Keratinocyte (primary cell): Measurements from ENCODE around the gene ACTN3. TPM values are rescaled to one million over a fixed set of nuclear protein-coding genes. Genes with fewer than 3 reads are reported as not detected.

ENCODE experiments used
- DNase-seq: peaks from one replicate; pipeline ENCODE4 v3.0.0-alpha.2; 2011; ENCODE audit warnings: low read depth, missing footprints, low spot score
- FAIRE-seq: peaks from 2 replicates; lab custom pipeline; 2011; peaks lifted over from hg19 to GRCh38; lab: Jason Lieb, UNC
- H2AFZ ChIP-seq: 2 replicates; pipeline ENCODE4 v1.6.0; 2012; ENCODE audit warnings: low read length, control low read depth, inconsistent platforms; ENCODE audit not compliant: control insufficient read depth
- H3K27ac ChIP-seq: 2 replicates; pipeline ENCODE4 v1.5.1; 2011; ENCODE audit warnings: low read length; ENCODE audit not compliant: control insufficient read depth, insufficient read depth
- H3K27me3 ChIP-seq: 3 replicates; pipeline ENCODE4 v1.6.0; 2011; ENCODE audit warnings: low read length; ENCODE audit not compliant: control insufficient read depth, insufficient read depth; ENCODE audit errors: extremely low read depth
- H3K36me3 ChIP-seq, 2 experiments: 2 replicates in 1 of 2; 3 replicates in 1 of 2; pipeline ENCODE4 v1.5.1; 2011; ENCODE audit warnings: low read length in 2 of 2, mild to moderate bottlenecking in 1 of 2; ENCODE audit not compliant: control insufficient read depth in 2 of 2, insufficient read depth in 2 of 2; ENCODE audit errors: extremely low read depth in 1 of 2
- H3K4me1 ChIP-seq: 3 replicates; pipeline ENCODE4 v1.5.1; 2011; ENCODE audit warnings: low read length; ENCODE audit not compliant: control insufficient read depth, insufficient read depth; ENCODE audit errors: extremely low read depth
- H3K4me2 ChIP-seq: 3 replicates; pipeline ENCODE4 v1.6.0; 2011; ENCODE audit warnings: low read depth, low read length; ENCODE audit not compliant: control insufficient read depth, insufficient read depth; ENCODE audit errors: extremely low read depth
- H3K4me3 ChIP-seq, 3 experiments: fragments of 200-600 bp in 1 of 3; sonication (generic) in 1 of 3; 2 replicates in 2 of 3; 3 replicates in 1 of 3; pipeline ENCODE4 v1.5.1; 2011 to 2016; ENCODE audit warnings: low read length in 3 of 3, mild to moderate bottlenecking in 3 of 3, control low read depth in 2 of 3, inconsistent platforms in 1 of 3, low read depth in 1 of 3, mixed read lengths in 1 of 3, mixed run types in 1 of 3, moderate library complexity in 1 of 3; ENCODE audit not compliant: control insufficient read depth in 2 of 3, insufficient read depth in 2 of 3; ENCODE audit errors: extremely low read depth in 1 of 3
- H3K79me2 ChIP-seq: 2 replicates; pipeline ENCODE4 v1.6.0; 2012; ENCODE audit warnings: low read length; ENCODE audit not compliant: control insufficient read depth, insufficient read depth
- H3K9ac ChIP-seq: 3 replicates; pipeline ENCODE4 v1.6.0; 2011; ENCODE audit warnings: low read length; ENCODE audit not compliant: control insufficient read depth, insufficient read depth; ENCODE audit errors: extremely low read depth
- H3K9me1 ChIP-seq: 3 replicates; pipeline ENCODE4 v1.6.0; 2011; ENCODE audit warnings: low read length; ENCODE audit not compliant: control insufficient read depth, insufficient read depth; ENCODE audit errors: extremely low read depth
- H3K9me3 ChIP-seq: 2 replicates; pipeline ENCODE4 v1.5.1; 2012; ENCODE audit warnings: low read depth, low read length; ENCODE audit not compliant: control insufficient read depth
- H4K20me1 ChIP-seq: 3 replicates; pipeline ENCODE4 v1.6.0; 2011; ENCODE audit warnings: low read length; ENCODE audit not compliant: control insufficient read depth, insufficient read depth; ENCODE audit errors: extremely low read depth
- CTCF ChIP-seq, 3 experiments: IDR thresholded peaks in 1 of 3; conservative IDR thresholded peaks in 1 of 3; optimal IDR thresholded peaks in 1 of 3; 2 replicates in 2 of 3; 3 replicates in 1 of 3; pipeline versions ENCODE3 to v1.5.1; 2011; ENCODE audit warnings: low read length in 3 of 3, mild to moderate bottlenecking in 3 of 3, moderate library complexity in 2 of 3, control low read depth in 1 of 3, inconsistent platforms in 1 of 3; ENCODE audit not compliant: insufficient read depth in 2 of 3; ENCODE audit errors: extremely low read depth in 1 of 3
- EZH2 ChIP-seq: IDR thresholded peaks from one replicate; pipeline ENCODE4 v1.6.1; 2012; ENCODE audit warnings: inconsistent platforms, mild to moderate bottlenecking, low read length, moderate library complexity
- dilution Hi-C: fragments of 300-500 bp; cut with MboI; formaldehyde crosslinking; loops from one replicate; pipeline ENCODE4 v1.7.0; 2020; ENCODE audit warnings: low sequenced_read_pairs; ENCODE audit not compliant: extremely low pct_ligation_motif_present
- polyA plus RNA-seq, 5 experiments: library from polyadenylated mRNA; depleted of rRNA in 3 of 5; stranded (reverse) in 3 of 5; stranded (forward) in 1 of 5; unstranded in 1 of 5; fragments of >200 nt; gene quantifications; 1 replicate in 1 of 5; 2 replicates in 3 of 5; 3 replicates in 1 of 5; pipeline versions ENCODE4 v1.2.1 to v1.2.3, GENCODE V29; 2011 to 2012; ENCODE audit warnings: missing spikeins in 2 of 5, low read depth in 1 of 5, low replicate concordance in 1 of 5

ACTN3 gene
- polyA plus RNA-seq, 1 donor (not counting 4 experiments of a cell fraction or from before 2014, with no cell fraction given) = not detected

- no peaks in the 10 kb centered on the region for H3K79me2 ChIP-seq
- H2AFZ ChIP-seq = no peak overlapping the region
- H3K4me3 ChIP-seq = peak overlapping the region; percentile 4 to 71 (median 65)
- no peak overlapping the region for H3K9ac ChIP-seq
- H3K27ac ChIP-seq = no peak overlapping the region
- H3K9me3 ChIP-seq = no peaks in the 10 kb centered on the region
- TF ChIP-seq CTCF (optimal IDR thresholded peaks at IDR 0.05 in 1 of 3, IDR thresholded peaks at IDR 0.05 in 1 of 3, conservative IDR thresholded peaks at IDR 0.05 in 1 of 3; ENCODE audit: extremely low read depth in 1 of 3, insufficient read depth in 2 of 3, low read length in 3 of 3) = no peak
- peak; percentile 29 for TF ChIP-seq EZH2
- no peak for FAIRE-seq
- DNase-seq = no peak
- no peaks in the 10 kb centered on the region for H4K20me1 ChIP-seq
- peak overlapping the region; percentile 91 for H3K4me2 ChIP-seq
- dilution Hi-C loops = no loop called here
- peaks cover 8% of the 10 kb centered on the region for H3K27me3 ChIP-seq
- H3K9me1 ChIP-seq = no peaks in the 10 kb centered on the region
- H3K4me1 ChIP-seq = peaks cover 5% of the 10 kb centered on the region
- no peaks in the 10 kb centered on the region for H3K36me3 ChIP-seq
Measured at GRCh38 chr11:66567787-66568123, 21.1 kb downstream of the ACTN3 start.

- Histone ChIP-seq H3K79me2 (no peaks in the 10 kb centered on the region), H3K27ac (peak within 1 kb of the TSS; percentile 14), H3K4me1 (peaks cover 5% of the 10 kb centered on the region), H3K36me3 (no peaks in the 10 kb centered on the region), H3K9ac (peak within 1 kb of the TSS; percentile 22), H3K9me1 (no peaks in the 10 kb centered on the region), H4K20me1 (no peaks in the 10 kb centered on the region), H3K4me2 (peak within 1 kb of the TSS; percentile 91), H3K9me3 (no peaks in the 10 kb centered on the region), H3K27me3 (peaks cover 8% of the 10 kb centered on the region), H3K4me3 (peak within 1 kb of the TSS; percentile 39 to 71 (median 65)), H2AFZ (peak within 1 kb of the TSS; percentile 83)
- TF ChIP-seq EZH2 = no peak
- TF ChIP-seq CTCF (optimal IDR thresholded peaks at IDR 0.05 in 1 of 3, IDR thresholded peaks at IDR 0.05 in 1 of 3, conservative IDR thresholded peaks at IDR 0.05 in 1 of 3; ENCODE audit: extremely low read depth in 1 of 3, insufficient read depth in 2 of 3, low read length in 3 of 3) = no peak
- FAIRE-seq (no peak), DNase-seq (peak; percentile 56)
- dilution Hi-C loops = no loop called here
Measured at GRCh38 chr11:66568124-66568916, 21.6 kb downstream of the ACTN3 start, which contains the start of gene CTSF. Gene CTSF, minus strand, starts transcription at chr11:66568606. Its CDS starts 120 bp downstream, at chr11:66568486.
